Measurements from ENCODE around the gene PLEKHF1. TPM values are rescaled to one million over a fixed set of nuclear protein-coding genes. Genes with fewer than 3 reads are reported as not detected.

Gene PLEKHF1
- total RNA-seq, 1 donor from 2014 or later = 0.96 TPM

GRCh38 chr19:29674374-29675119 lies 9.3 kb downstream of the PLEKHF1 start:
- TF ChIP-seq CTCF (IDR thresholded peaks at IDR 0.05; ENCODE audit: partially characterized antibody, unreplicated experiment) = no peak
- H3K27me3 Mint-ChIP-seq (ENCODE audit: unreplicated experiment) = peaks cover 4% of the 10 kb centered on the region
- H3K9me3 Mint-ChIP-seq (ENCODE audit: unreplicated experiment) = peaks cover 6% of the 10 kb centered on the region

DNA sequence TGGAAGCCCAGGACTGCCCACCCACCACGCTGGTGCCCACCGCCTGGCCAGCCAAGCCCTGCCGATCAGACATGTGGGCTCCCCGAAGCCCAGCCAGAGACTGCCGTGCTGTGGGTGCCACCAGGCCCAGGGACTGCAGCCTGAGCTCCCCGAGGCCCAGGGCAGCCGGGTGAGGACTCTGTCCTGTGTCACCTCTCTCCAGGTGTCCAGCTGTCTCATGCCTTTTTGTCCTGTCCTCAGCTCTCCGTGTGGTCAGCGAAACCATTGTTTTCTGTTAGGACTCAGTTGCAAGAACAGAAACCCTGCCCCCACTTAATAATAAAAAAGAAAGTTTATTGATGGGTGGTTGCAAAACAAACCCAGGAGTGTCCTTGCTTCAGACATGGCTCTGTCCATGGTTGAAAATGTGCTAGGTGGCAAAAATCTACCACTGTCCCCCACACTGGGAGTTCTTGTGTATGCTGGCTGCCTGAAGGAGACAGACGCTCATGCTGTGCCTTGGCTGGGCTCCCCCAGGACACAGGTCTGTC lies 9.9 kb downstream of the PLEKHF1 start:
- Mint-ChIP-seq H3K27ac (ENCODE audit: unreplicated experiment) (no peak overlapping the region), H3K4me3 (ENCODE audit: unreplicated experiment) (no peak overlapping the region), H3K9me3 (ENCODE audit: unreplicated experiment) (peaks cover 6% of the 10 kb centered on the region), H3K4me1 (ENCODE audit: low read depth, unreplicated experiment) (peaks cover 2% of the 10 kb centered on the region), H3K27me3 (ENCODE audit: unreplicated experiment) (peaks cover 7% of the 10 kb centered on the region), H3K36me3 (ENCODE audit: unreplicated experiment) (no peaks in the 10 kb centered on the region)
- no peak for DNase-seq
- no peak for TF ChIP-seq CTCF (IDR thresholded peaks at IDR 0.05; ENCODE audit: partially characterized antibody, unreplicated experiment)

More at GRCh38 chr19:29674374-29675119, 9.3 kb downstream of the PLEKHF1 start:
- Mint-ChIP-seq H3K4me1 (ENCODE audit: low read depth, unreplicated experiment) (peaks cover 2% of the 10 kb centered on the region), H3K4me3 (ENCODE audit: unreplicated experiment) (no peak overlapping the region), H3K27ac (ENCODE audit: unreplicated experiment) (no peak overlapping the region), H3K36me3 (ENCODE audit: unreplicated experiment) (no peaks in the 10 kb centered on the region)
- DNase-seq = no peak

GRCh38 chr19:29675650-29676186 lies 10.5 kb downstream of the PLEKHF1 start:
- DNase-seq = peak; percentile 13
- Mint-ChIP-seq H3K4me1 (ENCODE audit: low read depth, unreplicated experiment) (peaks cover 2% of the 10 kb centered on the region), H3K9me3 (ENCODE audit: unreplicated experiment) (peaks cover 6% of the 10 kb centered on the region), H3K36me3 (ENCODE audit: unreplicated experiment) (no peaks in the 10 kb centered on the region), H3K4me3 (ENCODE audit: unreplicated experiment) (no peak overlapping the region), H3K27me3 (ENCODE audit: unreplicated experiment) (peaks cover 7% of the 10 kb centered on the region), H3K27ac (ENCODE audit: unreplicated experiment) (no peak overlapping the region)
- no peak for TF ChIP-seq CTCF (IDR thresholded peaks at IDR 0.05; ENCODE audit: partially characterized antibody, unreplicated experiment)

DNA sequence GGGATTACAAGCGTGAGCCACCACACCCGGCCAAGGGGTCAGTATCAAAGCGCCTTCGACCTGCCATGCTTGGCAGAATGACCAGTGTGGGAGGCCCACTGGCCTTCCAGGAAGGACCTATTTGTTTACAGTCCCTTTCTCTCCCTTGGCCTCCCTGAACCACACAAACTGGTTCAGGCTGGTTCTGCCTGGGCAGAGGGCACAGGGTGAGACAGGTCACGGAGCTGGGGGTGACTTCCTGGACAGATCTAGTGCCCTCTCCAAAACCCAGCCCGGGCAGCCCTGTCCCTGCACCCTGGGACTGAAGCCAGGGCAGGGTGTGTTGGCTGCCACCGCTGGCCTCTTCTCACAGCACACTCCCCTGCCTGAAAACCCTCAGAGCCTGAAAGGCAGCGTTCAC lies 11.3 kb downstream of the PLEKHF1 start:
- Mint-ChIP-seq H3K27ac (ENCODE audit: unreplicated experiment) (no peak overlapping the region), H3K4me3 (ENCODE audit: unreplicated experiment) (no peak overlapping the region), H3K4me1 (ENCODE audit: low read depth, unreplicated experiment) (peaks cover 2% of the 10 kb centered on the region), H3K9me3 (ENCODE audit: unreplicated experiment) (peaks cover 6% of the 10 kb centered on the region), H3K36me3 (ENCODE audit: unreplicated experiment) (no peaks in the 10 kb centered on the region), H3K27me3 (ENCODE audit: unreplicated experiment) (peaks cover 7% of the 10 kb centered on the region)
- no peak for TF ChIP-seq CTCF (IDR thresholded peaks at IDR 0.05; ENCODE audit: partially characterized antibody, unreplicated experiment)
- peak; percentile 12 for DNase-seq
